ENCODE results near the gene MAPKAPK2.
A peak's percentile ranks its signal among the peaks of the same experiment; 100 is the strongest.

Gene MAPKAPK2

GRCh38 chr1:206657751-206658150 is 27.0 kb upstream of the MAPKAPK2 start:
- Mint-ChIP-seq H3K27me3 (ENCODE audit: low read depth) (peaks cover 35% of the 10 kb centered on the region), H3K4me3 (peak overlapping the region in 1 of 3 experiments; percentile 21), H3K9me3 (no peaks in the 10 kb centered on the region), H3K36me3 (ENCODE audit: low read depth) (no peaks in the 10 kb centered on the region), H3K4me1 (peaks cover 59% of the 10 kb centered on the region), H3K27ac (peak overlapping the region in 2 of 3 experiments; percentile 42 to 50)
- no peak for TF ChIP-seq CTCF (IDR thresholded peaks at IDR 0.05; ENCODE audit: unreplicated experiment in 3 of 3)

- H3K27me3 Mint-ChIP-seq (ENCODE audit: low read depth) = peaks cover 42% of the 10 kb centered on the region
- no peaks in the 10 kb centered on the region for H3K36me3 Mint-ChIP-seq (ENCODE audit: low read depth)
- H3K4me3 Mint-ChIP-seq = peak overlapping the region in 1 of 3 experiments; percentile 21
- peak; percentile 52 to 71 (median 62) for TF ChIP-seq CTCF (IDR thresholded peaks at IDR 0.05; ENCODE audit: unreplicated experiment in 3 of 3)
- peaks cover 66% of the 10 kb centered on the region for H3K4me1 Mint-ChIP-seq
- peak overlapping the region; percentile 38 to 52 (median 39) for H3K27ac Mint-ChIP-seq
- no peaks in the 10 kb centered on the region for H3K9me3 Mint-ChIP-seq
Observed at GRCh38 chr1:206658264-206658980, 26.3 kb upstream of the MAPKAPK2 start.

GRCh38 chr1:206658981-206659273 is 25.8 kb upstream of the MAPKAPK2 start:
- H3K4me3 Mint-ChIP-seq = peak overlapping the region in 1 of 3 experiments; percentile 14
- H3K4me1 Mint-ChIP-seq = peaks cover 71% of the 10 kb centered on the region
- H3K27me3 Mint-ChIP-seq (ENCODE audit: low read depth) = peaks cover 47% of the 10 kb centered on the region
- H3K36me3 Mint-ChIP-seq (ENCODE audit: low read depth) = no peaks in the 10 kb centered on the region
- peak overlapping the region; percentile 38 to 52 (median 39) for H3K27ac Mint-ChIP-seq
- TF ChIP-seq CTCF (IDR thresholded peaks at IDR 0.05; ENCODE audit: unreplicated experiment in 3 of 3) = no peak
- no peaks in the 10 kb centered on the region for H3K9me3 Mint-ChIP-seq

- H3K27ac Mint-ChIP-seq = peak overlapping the region in 1 of 3 experiments; percentile 52
- TF ChIP-seq CTCF (IDR thresholded peaks at IDR 0.05; ENCODE audit: unreplicated experiment in 3 of 3) = no peak
- H3K27me3 Mint-ChIP-seq (ENCODE audit: low read depth) = peaks cover 55% of the 10 kb centered on the region
Observed at GRCh38 chr1:206660136-206660535, 24.6 kb upstream of the MAPKAPK2 start.

GRCh38 chr1:206661161-206661820 is 23.4 kb upstream of the MAPKAPK2 start:
- no peak overlapping the region for H3K4me3 Mint-ChIP-seq
- peaks cover 61% of the 10 kb centered on the region for H3K27me3 Mint-ChIP-seq (ENCODE audit: low read depth)
- no peak for TF ChIP-seq CTCF (IDR thresholded peaks at IDR 0.05; ENCODE audit: unreplicated experiment in 3 of 3)
- no peaks in the 10 kb centered on the region for H3K9me3 Mint-ChIP-seq
- H3K4me1 Mint-ChIP-seq = peaks cover 78% of the 10 kb centered on the region
- no peaks in the 10 kb centered on the region for H3K36me3 Mint-ChIP-seq (ENCODE audit: low read depth)
- no peak overlapping the region for H3K27ac Mint-ChIP-seq

More at GRCh38 chr1:206660136-206660535, 24.6 kb upstream of the MAPKAPK2 start:
- Mint-ChIP-seq H3K36me3 (ENCODE audit: low read depth) (no peaks in the 10 kb centered on the region), H3K4me1 (peaks cover 73% of the 10 kb centered on the region), H3K9me3 (no peaks in the 10 kb centered on the region), H3K4me3 (peak overlapping the region in 1 of 3 experiments; percentile 41)
